GM23338 (cell line): ENCODE data around the gene GJA4.

Source experiments
- CREB1 ChIP-seq: fragments of 250-450 bp; sonication (Bioruptor Pico); IDR thresholded peaks from 2 replicates; pipeline ENCODE4 v1.5.0; 2020; ENCODE audit warnings: low read depth, mild to moderate bottlenecking, moderate library complexity
- CTCF ChIP-seq, 2 experiments: fragments of 200-600 bp in 1 of 2; sonication (generic) in 1 of 2; conservative IDR thresholded peaks; 2 replicates each; pipeline versions ENCODE4 v1.5.1 to v1.6.1; 2016 to 2017; ENCODE audit warnings: antibody characterized with exemption in 2 of 2, low read depth in 2 of 2, mild to moderate bottlenecking in 2 of 2, moderate library complexity in 1 of 2
- EZH2 ChIP-seq: fragments of 200-600 bp; sonication (generic); IDR thresholded peaks from one replicate; pipeline ENCODE4 v1.8.0; 2017; ENCODE audit warnings: antibody characterized with exemption, mild to moderate bottlenecking, low read depth; ENCODE audit not compliant: unreplicated experiment
- EZH2phosphoT487 ChIP-seq: fragments of 200-600 bp; sonication (generic); IDR thresholded peaks from one replicate; pipeline ENCODE4 v1.8.1; 2018; ENCODE audit warnings: antibody characterized with exemption; ENCODE audit not compliant: unreplicated experiment
- JUNB ChIP-seq: IDR thresholded peaks from one replicate; pipeline ENCODE4 v1.6.1; 2016; ENCODE audit warnings: antibody characterized with exemption; ENCODE audit not compliant: unreplicated experiment
- NANOG ChIP-seq: IDR thresholded peaks from 2 replicates; pipeline ENCODE4 v1.6.1; 2016; ENCODE audit warnings: antibody characterized with exemption, borderline replicate concordance
- POLR2AphosphoS5 ChIP-seq: IDR thresholded peaks from 2 replicates; pipeline ENCODE4 v1.6.1; 2016; ENCODE audit warnings: antibody characterized with exemption, low read depth
- ZNF331 ChIP-seq: fragments of 250-450 bp; sonication (Bioruptor Pico); IDR thresholded peaks from 2 replicates; pipeline ENCODE4 v1.5.0; 2020; ENCODE audit warnings: low read depth, mild to moderate bottlenecking, moderate library complexity
- TF ChIP-seq, protein P1 (sequence below): IDR thresholded peaks from one replicate; pipeline ENCODE4 v1.6.1; 2018; ENCODE audit warnings: antibody characterized with exemption; ENCODE audit not compliant: unreplicated experiment

- no peak for TF ChIP-seq CTCF (conservative IDR thresholded peaks at IDR 0.05; ENCODE audit: low read depth in 2 of 2)
- TF ChIP-seq EZH2phosphoT487, result no peak
- no peak for TF ChIP-seq EZH2
- no peak for TF ChIP-seq POLR2AphosphoS5
- no peak for TF ChIP-seq CREB1 (CRISPR knock-in tag)
- no peak for TF ChIP-seq ZNF331 (CRISPR knock-in tag)
- no peak for TF ChIP-seq JUNB
- TF ChIP-seq, protein P1, sequence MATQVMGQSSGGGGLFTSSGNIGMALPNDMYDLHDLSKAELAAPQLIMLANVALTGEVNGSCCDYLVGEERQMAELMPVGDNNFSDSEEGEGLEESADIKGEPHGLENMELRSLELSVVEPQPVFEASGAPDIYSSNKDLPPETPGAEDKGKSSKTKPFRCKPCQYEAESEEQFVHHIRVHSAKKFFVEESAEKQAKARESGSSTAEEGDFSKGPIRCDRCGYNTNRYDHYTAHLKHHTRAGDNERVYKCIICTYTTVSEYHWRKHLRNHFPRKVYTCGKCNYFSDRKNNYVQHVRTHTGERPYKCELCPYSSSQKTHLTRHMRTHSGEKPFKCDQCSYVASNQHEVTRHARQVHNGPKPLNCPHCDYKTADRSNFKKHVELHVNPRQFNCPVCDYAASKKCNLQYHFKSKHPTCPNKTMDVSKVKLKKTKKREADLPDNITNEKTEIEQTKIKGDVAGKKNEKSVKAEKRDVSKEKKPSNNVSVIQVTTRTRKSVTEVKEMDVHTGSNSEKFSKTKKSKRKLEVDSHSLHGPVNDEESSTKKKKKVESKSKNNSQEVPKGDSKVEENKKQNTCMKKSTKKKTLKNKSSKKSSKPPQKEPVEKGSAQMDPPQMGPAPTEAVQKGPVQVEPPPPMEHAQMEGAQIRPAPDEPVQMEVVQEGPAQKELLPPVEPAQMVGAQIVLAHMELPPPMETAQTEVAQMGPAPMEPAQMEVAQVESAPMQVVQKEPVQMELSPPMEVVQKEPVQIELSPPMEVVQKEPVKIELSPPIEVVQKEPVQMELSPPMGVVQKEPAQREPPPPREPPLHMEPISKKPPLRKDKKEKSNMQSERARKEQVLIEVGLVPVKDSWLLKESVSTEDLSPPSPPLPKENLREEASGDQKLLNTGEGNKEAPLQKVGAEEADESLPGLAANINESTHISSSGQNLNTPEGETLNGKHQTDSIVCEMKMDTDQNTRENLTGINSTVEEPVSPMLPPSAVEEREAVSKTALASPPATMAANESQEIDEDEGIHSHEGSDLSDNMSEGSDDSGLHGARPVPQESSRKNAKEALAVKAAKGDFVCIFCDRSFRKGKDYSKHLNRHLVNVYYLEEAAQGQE, result no peak
- TF ChIP-seq NANOG, result no peak
Observed at GRCh38 chr1:34831721-34832246, 39.0 kb downstream of the GJA4 start.
